ENCODE data around the gene CDC42BPB. TPM values are rescaled to one million over a fixed set of nuclear protein-coding genes. Genes with fewer than 3 reads are reported as not detected.

CDC42BPB gene
- total RNA-seq, 4 donors from 2014 or later, result 90.7 to 153 (median 101) TPM

DNA sequence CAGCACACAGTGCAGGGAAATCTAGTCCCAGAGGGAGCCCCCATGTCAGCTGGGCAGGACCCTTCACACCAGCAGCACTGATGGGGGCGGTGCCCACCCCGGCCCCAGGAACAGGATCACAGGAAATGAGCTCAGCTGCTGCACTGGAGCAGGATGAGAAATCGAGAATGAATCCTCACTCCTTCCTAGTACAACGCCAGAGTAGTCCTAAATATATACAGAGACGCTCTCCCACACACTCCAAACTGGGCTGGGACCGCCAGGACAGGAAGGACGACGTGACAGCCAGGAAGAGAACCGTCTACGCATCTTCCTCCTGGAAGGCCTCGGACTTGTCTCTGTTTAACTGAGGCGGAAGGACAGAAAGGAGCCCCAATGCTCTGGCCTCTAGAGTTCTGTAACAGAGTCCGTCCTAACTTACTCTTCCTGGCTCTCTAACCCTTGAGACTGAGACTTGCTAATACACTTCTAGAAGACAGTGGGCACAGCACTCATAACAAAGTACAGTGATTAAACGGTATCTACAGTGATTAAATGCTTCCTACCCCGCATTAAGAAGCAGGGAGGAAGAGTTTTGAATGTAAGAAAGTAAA is 33.4 kb downstream of the CDC42BPB start:
- Histone ChIP-seq H3K27me3 (no peaks in the 10 kb centered on the region), H3K9me3 (no peaks in the 10 kb centered on the region), H3K4me1 (peaks cover 13 to 25% of the 10 kb centered on the region in 2 donors), H3K27ac (peak overlapping the region in 1 of 3 donors; percentile 51), H3K36me3 (no peaks in the 10 kb centered on the region), H3K4me3 (replicated peaks in 1 of 3) (no peak overlapping the region)
- intact Hi-C loops (cut with DNase I), result no loop called here
- TF ChIP-seq POLR2A (IDR thresholded peaks at IDR 0.05), result no peak
- TF ChIP-seq, protein P1, sequence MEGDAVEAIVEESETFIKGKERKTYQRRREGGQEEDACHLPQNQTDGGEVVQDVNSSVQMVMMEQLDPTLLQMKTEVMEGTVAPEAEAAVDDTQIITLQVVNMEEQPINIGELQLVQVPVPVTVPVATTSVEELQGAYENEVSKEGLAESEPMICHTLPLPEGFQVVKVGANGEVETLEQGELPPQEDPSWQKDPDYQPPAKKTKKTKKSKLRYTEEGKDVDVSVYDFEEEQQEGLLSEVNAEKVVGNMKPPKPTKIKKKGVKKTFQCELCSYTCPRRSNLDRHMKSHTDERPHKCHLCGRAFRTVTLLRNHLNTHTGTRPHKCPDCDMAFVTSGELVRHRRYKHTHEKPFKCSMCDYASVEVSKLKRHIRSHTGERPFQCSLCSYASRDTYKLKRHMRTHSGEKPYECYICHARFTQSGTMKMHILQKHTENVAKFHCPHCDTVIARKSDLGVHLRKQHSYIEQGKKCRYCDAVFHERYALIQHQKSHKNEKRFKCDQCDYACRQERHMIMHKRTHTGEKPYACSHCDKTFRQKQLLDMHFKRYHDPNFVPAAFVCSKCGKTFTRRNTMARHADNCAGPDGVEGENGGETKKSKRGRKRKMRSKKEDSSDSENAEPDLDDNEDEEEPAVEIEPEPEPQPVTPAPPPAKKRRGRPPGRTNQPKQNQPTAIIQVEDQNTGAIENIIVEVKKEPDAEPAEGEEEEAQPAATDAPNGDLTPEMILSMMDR (IDR thresholded peaks at IDR 0.05), result no peak
- 62 to 72% methylated on average over 15 of the region's 15 CpGs for WGBS, 2 donors
- no peak for DNase-seq

DNA sequence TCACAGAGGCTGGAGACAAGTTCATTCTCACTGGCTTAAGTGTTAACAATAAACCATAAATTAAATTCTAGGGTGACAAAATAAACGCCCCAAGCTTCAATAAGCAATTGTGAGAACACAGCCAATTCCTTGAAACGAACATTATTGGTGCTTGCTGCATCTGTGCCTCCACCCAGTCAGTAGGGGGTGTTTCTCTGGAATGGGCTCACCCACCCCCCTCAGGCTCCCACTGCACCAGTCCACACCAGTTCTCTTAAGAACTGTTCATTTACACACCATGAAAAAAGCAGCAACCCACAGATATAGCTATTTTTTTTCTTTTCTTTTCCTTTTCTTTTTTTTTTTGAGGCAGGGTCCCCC is 34.7 kb downstream of the CDC42BPB start:
- Histone ChIP-seq H3K36me3 (no peaks in the 10 kb centered on the region), H3K27me3 (no peaks in the 10 kb centered on the region), H3K4me1 (peaks cover 11 to 16% of the 10 kb centered on the region in 2 donors), H3K27ac (no peak overlapping the region), H3K4me3 (replicated peaks in 1 of 3) (no peak overlapping the region), H3K9me3 (no peaks in the 10 kb centered on the region)
- DNase-seq, result no peak
- 66 to 86% methylated on average over 2 of the region's 2 CpGs for WGBS, 2 donors
- intact Hi-C loops (cut with DNase I), result no loop called here
- TF ChIP-seq POLR2A (IDR thresholded peaks at IDR 0.05), result no peak

- H3K27ac ChIP-seq, result no peak overlapping the region
- TF ChIP-seq, protein P1 (IDR thresholded peaks at IDR 0.05), result no peak
- TF ChIP-seq POLR2A (IDR thresholded peaks at IDR 0.05), result no peak
- peaks cover 11 to 16% of the 10 kb centered on the region in 2 donors for H3K4me1 ChIP-seq
- DNase-seq, result peak; percentile 30 to 31
- H3K27me3 ChIP-seq, result no peaks in the 10 kb centered on the region
- WGBS, 2 donors, result 32 to 37% methylated on average over 12 of the region's 12 CpGs
- H3K9me3 ChIP-seq, result no peaks in the 10 kb centered on the region
- H3K4me3 ChIP-seq (replicated peaks in 1 of 3), result no peak overlapping the region
- H3K36me3 ChIP-seq, result no peaks in the 10 kb centered on the region
- intact Hi-C loops (cut with DNase I), result no loop called here
These were observed 35.2 kb downstream of the CDC42BPB start for GRCh38 chr14:103022002-103022684.

DNA sequence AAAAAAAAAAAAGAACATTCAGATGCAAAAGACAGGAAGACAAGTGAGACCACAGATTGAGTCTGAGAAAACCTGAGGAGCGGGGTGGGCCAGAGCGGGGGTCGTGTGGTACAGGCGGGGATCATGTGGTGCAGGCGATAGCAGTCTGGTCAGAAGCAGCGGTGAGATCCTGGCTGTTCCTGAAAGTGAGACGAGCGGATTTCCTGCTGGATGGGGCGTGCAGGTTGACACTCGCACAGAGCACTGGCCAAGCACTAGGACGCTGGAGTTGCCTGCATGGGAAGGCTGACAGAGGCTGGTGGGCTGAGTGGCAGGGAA is 35.7 kb downstream of the CDC42BPB start:
- WGBS, 2 donors, result 87 to 89% methylated on average over 10 to 11 of the region's 11 CpGs
- H3K27me3 ChIP-seq, result no peaks in the 10 kb centered on the region
- TF ChIP-seq POLR2A (IDR thresholded peaks at IDR 0.05), result no peak
- TF ChIP-seq, protein P1 (IDR thresholded peaks at IDR 0.05), result no peak
- H3K27ac ChIP-seq, result no peak overlapping the region
- peaks cover 11 to 16% of the 10 kb centered on the region in 2 donors for H3K4me1 ChIP-seq
- H3K4me3 ChIP-seq (replicated peaks in 1 of 3), result no peak overlapping the region
- intact Hi-C loops (cut with DNase I), result no loop called here
- H3K9me3 ChIP-seq, result no peaks in the 10 kb centered on the region
- no peaks in the 10 kb centered on the region for H3K36me3 ChIP-seq
- DNase-seq, result no peak

DNA sequence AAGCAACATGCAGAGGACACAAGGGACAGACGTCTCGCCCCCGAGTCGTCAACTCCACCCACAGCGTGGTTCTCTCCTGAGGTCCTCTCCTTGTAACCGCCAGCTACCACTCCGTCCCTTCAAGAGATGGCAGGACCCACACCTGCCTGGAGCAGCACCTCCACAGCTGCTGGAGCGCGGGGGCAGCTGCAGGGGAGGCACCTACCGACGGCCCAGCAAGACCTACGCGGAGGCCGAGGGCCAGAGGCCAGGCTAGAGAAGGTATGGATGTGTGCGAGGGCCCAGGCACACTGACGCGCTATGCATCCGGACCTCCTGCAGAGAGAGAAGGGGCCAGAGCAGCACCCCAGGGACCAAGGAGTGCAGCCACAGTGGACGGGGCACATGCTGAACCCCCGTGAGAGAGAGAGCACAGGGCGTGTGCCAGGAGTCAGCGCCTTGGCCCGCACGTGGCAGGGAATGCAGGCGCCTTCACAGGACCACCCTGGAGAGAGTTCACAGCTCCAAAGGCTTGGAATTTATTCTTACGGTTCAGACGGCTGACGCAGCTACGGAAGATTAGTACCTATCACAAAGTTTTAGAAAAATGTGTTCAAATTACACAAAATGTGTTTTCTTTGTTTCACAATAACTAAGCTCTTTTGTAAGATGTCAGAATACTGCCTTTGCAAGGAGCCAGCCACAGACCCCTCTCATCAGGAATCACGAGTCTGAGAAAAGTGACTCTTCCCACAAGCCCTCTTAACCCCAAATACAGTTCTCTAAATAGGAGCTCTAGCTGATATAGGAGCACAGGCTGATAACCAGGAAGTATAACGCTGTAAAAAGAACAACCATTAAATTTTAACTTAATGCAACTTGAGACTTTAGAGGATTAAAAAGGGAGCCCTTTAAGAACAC is 36.8 kb downstream of the CDC42BPB start:
- no peak for DNase-seq
- no peaks in the 10 kb centered on the region for H3K36me3 ChIP-seq
- 92 to 93% methylated on average over 29 to 31 of the region's 31 CpGs for WGBS, 2 donors
- H3K27me3 ChIP-seq, result no peaks in the 10 kb centered on the region
- H3K4me3 ChIP-seq (replicated peaks in 1 of 3), result no peak overlapping the region
- no peak overlapping the region for H3K27ac ChIP-seq
- peaks cover 16 to 24% of the 10 kb centered on the region in 2 donors for H3K4me1 ChIP-seq
- H3K9me3 ChIP-seq, result no peaks in the 10 kb centered on the region
- TF ChIP-seq POLR2A (IDR thresholded peaks at IDR 0.05), result no peak
- TF ChIP-seq, protein P1 (IDR thresholded peaks at IDR 0.05), result no peak
- intact Hi-C loops (cut with DNase I), result no loop called here
